GM12878 (cell line): ENCODE measurements around the gene ZNF436. TPM values are rescaled to one million over a fixed set of nuclear protein-coding genes. Genes with fewer than 3 reads are reported as not detected.
A peak's percentile ranks its signal among the peaks of the same experiment; 100 is the strongest.

Experiments used
- ATF3 ChIP-seq: IDR thresholded peaks from 2 replicates; pipeline ENCODE4 v1.6.1; 2011; ENCODE audit warnings: low read depth, mild to moderate bottlenecking, low read length, moderate library complexity, borderline replicate concordance; ENCODE audit errors: extremely low read depth
- ATF7 ChIP-seq: fragments of 450-650 bp; IDR thresholded peaks from 2 replicates; pipeline ENCODE4 v1.6.1; 2016; ENCODE audit warnings: low read depth, mild to moderate bottlenecking
- CEBPZ ChIP-seq: fragments of 150-350 bp; IDR thresholded peaks from 2 replicates; pipeline ENCODE4 v1.6.1; 2016; ENCODE audit warnings: low read depth, low read length
- GABPA ChIP-seq: IDR thresholded peaks from 2 replicates; pipeline ENCODE4 v1.6.1; 2014; ENCODE audit warnings: antibody characterized with exemption, low read depth, mild to moderate bottlenecking, inconsistent platforms
- HDAC6 ChIP-seq: fragments of 200-600 bp; sonication (generic); IDR thresholded peaks from one replicate; pipeline ENCODE4 v1.8.0; 2017; ENCODE audit warnings: antibody characterized with exemption; ENCODE audit not compliant: unreplicated experiment
- IKZF1 ChIP-seq: fragments of 450-650 bp; conservative IDR thresholded peaks from 2 replicates; pipeline ENCODE4 v1.6.1; 2017; ENCODE audit warnings: antibody characterized with exemption, mild to moderate bottlenecking
- NKRF ChIP-seq: fragments of 450-650 bp; conservative IDR thresholded peaks from 2 replicates; pipeline ENCODE4 v1.6.1; 2017; ENCODE audit warnings: mild to moderate bottlenecking, moderate library complexity
- SIN3A ChIP-seq: IDR thresholded peaks from 2 replicates; pipeline ENCODE4 v1.6.1; 2012; ENCODE audit warnings: low read depth, low read length, improper control_type of control experiment
- SIX5 ChIP-seq: IDR thresholded peaks from 2 replicates; pipeline ENCODE4 v1.6.1; 2011; ENCODE audit warnings: mild to moderate bottlenecking, low read depth, low read length, moderate library complexity; ENCODE audit not compliant: severe bottlenecking
- SPI1 ChIP-seq: IDR thresholded peaks from 2 replicates; pipeline ENCODE4 v1.6.1; 2011; ENCODE audit warnings: low read depth, mild to moderate bottlenecking, low read length, moderate library complexity, borderline replicate concordance; ENCODE audit not compliant: insufficient read depth
- SREBF1 ChIP-seq: IDR thresholded peaks from 2 replicates; pipeline ENCODE4 v1.6.1; 2012; ENCODE audit warnings: mild to moderate bottlenecking, low read length
- TCF3 ChIP-seq: IDR thresholded peaks from 2 replicates; pipeline ENCODE4 v1.6.1; 2012; ENCODE audit warnings: low read depth, mild to moderate bottlenecking, low read length, borderline replicate concordance; ENCODE audit not compliant: insufficient read depth
- YY1 ChIP-seq: IDR thresholded peaks from 2 replicates; pipeline ENCODE4 v1.6.1; 2011; ENCODE audit warnings: low read depth, mild to moderate bottlenecking, low read length
- ZNF217 ChIP-seq: fragments of 450-650 bp; IDR thresholded peaks from 2 replicates; pipeline ENCODE4 v1.6.1; 2017; ENCODE audit warnings: antibody characterized with exemption, mild to moderate bottlenecking
- polyA plus RNA-seq, 11 experiments: library from polyadenylated mRNA; depleted of rRNA in 4 of 11; unstranded in 6 of 11; stranded (reverse) in 5 of 11; fragments of >200 nt; fragmentation: Nextera tagmentation in 4 of 11; fragmentation: Illumina TruSeq in 1 of 11; extraction: Ambion mirVana in 4 of 11; extraction: Trizol in 1 of 11; gene quantifications; 1 replicate in 1 of 11; 2 replicates in 10 of 11; pipeline versions ENCODE4 v1.2.1 to v1.2.3, GENCODE V29; 2011 to 2016; ENCODE audit warnings: inconsistent platforms in 2 of 11, missing spikeins in 2 of 11, low read depth in 1 of 11
- total RNA-seq, 4 experiments: library from RNA; depleted of rRNA in 3 of 4; stranded (reverse); fragments of >200 nt in 3 of 4; fragmentation: Illumina TruSeq in 1 of 4; extraction: Trizol in 1 of 4; gene quantifications; 2 replicates each; pipeline versions ENCODE4 v1.2.1 to v1.2.3, GENCODE V29; 2013 to 2021

ZNF436 gene
- total and polyA plus RNA-seq, 10 of the 15 experiments (the other 5 are each of a cell fraction or from before 2014, with no cell fraction given): 0.85 to 4.7 (median 3.0) TPM

- TF ChIP-seq CEBPZ (no peak), ATF7 (no peak), SIN3A (peak; percentile 56), ZNF217 (no peak), GABPA (0 out of 2 replicates have a peak, but pooled peaks have one; percentile 26), SPI1 (no peak), HDAC6 (no peak), IKZF1 (peak; percentile 94), SIX5 (peak; percentile 93), SREBF1 (peak; percentile 24; the same call in 1 of the 2 replicates), ATF3 (peak; percentile 77; the same call in 1 of the 2 replicates), NKRF (peak; percentile 68), YY1 (peak; percentile 43; the same call in 1 of the 2 replicates), TCF3 (no peak)
These were observed 888 bp downstream of the ZNF436 start (continued) for GRCh38 chr1:23368562-23369334.
